Measurements from ENCODE around the gene TGFA.

The TGFA gene

GRCh38 chr2:70461414-70461813 lies 92.2 kb downstream of the TGFA start:
- DNase-seq = no peak

DNA sequence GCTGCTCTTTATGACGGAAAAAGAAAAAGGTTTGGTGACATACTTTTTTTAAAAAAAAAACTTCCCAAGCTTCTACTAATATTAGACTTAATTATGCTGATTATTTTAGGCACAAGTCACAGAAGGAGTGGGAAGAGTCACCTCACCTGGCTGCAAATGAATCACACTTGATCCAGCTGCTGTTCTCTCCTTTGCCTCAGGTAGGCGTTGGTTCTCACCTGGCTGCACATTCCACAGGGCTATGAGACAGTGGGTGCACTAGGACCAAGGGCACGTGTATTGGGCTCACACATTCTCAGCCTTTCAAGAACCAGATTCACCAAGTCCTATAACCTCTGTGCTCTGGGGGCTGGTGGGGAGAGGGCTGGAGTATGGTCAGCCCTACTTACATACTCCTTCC lies 93.3 kb downstream of the TGFA start:
- no peak for DNase-seq

- no peak for DNase-seq
Observed at GRCh38 chr2:70458661-70459060, 95.0 kb downstream of the TGFA start.

GRCh38 chr2:70456585-70457495 lies 96.8 kb downstream of the TGFA start:
- no peak for DNase-seq

DNA sequence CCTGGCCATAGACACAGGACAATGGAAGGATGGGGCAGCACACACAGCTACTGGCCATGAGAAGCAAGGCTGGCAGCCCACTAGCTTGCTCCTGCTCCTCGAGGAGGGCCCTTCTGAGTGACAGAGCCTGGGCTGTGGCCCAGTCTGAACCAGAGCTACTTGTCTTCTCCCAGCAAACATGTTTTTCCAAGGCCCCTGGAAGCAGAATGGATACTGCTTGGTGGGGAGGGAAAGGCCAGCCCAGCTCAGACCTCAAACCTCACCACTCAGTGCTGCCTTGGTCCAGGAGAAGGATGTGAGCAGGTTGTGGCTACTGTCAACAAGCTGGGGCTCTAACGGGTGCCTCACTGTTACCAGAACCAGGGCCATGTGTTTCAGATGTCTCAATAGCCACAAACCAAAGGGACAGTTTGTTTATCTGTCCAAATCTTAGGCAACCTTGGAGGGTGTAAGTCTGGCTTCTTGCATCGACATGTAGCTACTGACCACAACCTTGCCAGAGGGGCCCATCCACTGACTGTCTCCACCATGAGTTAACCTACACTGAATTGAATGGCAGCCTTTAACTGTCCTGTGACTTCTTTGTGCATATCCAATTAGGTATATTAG lies 98.6 kb downstream of the TGFA start:
- no peak for DNase-seq

DNA sequence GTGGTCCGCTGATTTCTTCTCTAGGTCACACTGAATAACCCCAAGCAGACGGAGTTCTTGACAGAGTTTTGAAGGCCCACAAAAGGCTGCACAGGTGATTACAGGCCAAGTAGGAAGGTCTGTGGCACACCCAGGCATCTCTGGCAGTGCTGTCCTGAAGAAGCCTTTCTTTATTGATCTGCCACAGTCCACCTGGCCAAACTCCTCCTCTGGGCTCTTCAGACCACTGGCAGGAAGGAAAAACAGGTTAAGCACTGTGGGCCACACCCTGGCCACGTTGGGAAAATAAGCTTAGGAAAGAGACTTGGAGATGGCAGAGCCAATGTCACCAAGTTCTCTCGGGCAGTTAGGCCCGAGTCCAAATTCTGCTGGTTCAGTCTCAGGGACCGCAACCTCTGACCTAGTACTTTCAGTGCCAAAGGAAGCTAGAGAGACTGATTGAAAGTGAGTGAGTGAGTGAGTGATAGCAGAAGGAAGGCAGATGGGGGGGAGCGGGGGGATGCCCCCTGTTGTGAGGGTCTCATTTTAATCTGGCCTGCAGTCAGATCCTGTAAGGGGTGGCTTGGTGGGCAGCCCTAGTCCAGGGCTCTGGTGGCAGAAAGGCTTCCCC lies 102.9 kb downstream of the TGFA start:
- DNase-seq = no peak

DNA sequence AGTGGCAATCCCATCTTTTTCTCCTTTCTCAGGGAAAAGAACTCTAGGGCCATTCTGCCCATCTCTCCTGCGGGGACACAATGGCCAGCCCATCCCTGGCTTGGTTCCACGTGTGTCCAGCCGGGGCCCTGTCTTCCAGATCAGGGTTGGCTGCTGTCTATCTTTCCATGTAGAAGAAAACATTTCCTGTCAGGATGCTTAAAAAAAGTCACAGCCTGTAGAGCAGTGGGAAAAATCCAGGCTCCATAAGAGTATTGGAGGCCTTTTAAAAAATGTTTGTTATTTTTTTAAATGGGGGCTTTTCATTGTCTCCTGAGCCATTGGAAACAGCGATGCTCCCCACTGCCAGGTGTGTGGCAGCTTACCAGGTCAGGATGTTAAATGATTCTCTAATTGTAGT lies 105.6 kb downstream of the TGFA start:
- no peak for DNase-seq

- DNase-seq = no peak
Observed at GRCh38 chr2:70443726-70444125, 109.9 kb downstream of the TGFA start.

- no peak for DNase-seq
Observed at GRCh38 chr2:70443078-70443465, 110.6 kb downstream of the TGFA start.

DNA sequence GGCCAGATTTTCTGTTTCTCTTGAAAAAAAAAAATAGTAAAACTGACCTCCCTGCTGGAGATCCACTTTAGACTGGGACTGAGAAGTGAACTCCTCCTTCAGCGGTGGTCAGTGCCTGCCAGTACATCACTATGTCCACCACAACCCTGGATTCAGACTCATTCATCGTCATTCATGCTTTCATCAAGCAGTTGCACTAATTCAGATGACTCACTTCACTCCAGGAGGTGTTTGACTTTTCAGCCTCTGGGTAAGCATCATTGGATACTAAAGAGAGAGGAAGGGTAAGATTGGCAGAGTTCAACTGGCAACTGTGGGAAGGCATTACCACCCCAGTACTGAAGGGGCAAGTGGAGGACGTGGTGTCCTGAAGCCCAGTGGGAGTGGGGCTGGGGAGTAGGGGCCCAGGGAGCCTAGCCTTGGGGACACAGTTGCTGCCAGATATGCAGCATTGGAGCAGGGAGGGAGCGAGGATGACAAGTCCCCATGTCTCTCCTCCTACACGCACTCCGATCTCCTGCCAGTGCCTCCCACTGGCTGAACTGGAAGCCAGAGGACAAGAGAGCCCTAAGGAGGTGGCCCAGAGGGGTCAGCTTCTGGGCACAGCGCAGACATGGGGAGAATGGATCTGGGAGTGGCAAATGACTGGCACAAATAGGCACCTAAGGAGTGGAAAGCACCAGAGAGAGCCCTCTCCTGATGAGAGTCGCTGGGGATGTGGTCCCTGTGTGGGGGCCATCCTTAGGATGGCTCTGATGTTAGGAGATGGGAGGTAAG lies 111.1 kb downstream of the TGFA start:
- DNase-seq = no peak

DNA sequence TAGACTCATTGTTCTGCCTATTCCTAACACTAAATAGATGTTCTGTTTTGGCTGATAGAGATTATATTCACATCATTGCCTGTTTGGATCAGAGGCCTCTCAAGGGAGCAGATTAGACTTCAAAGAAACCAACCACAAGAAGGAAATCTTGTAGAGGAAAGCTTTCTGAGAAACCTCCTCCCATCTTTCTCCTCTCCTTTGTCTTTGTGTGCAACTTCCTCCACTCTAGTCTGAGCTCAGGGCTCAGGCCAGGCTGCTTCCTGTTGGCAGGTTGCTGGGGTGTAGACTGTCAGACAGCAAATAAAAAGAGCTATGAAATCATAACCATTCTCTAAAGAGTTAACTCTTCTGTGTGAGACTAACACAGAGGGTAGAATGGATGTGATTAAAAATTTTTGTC lies 113.0 kb downstream of the TGFA start:
- no peak for DNase-seq

DNA sequence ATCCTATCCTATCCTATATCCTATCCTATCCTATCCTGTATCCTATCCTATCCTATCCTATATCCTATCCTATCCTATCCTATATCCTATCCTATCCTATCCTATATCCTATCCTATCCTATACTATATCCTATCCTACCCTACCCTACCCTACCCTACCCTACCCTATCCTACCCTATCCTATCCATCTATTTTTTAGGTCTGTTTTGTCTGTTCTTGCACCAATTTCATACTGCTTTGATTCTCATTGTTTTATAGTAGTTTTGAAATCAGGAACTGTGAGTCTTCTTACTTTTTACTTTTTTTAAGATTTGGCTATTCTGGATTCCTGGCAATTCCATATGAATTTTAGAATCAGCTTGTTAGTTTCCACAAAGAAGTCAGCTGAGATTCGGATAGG lies 118.5 kb downstream of the TGFA start:
- no peak for DNase-seq

DNA sequence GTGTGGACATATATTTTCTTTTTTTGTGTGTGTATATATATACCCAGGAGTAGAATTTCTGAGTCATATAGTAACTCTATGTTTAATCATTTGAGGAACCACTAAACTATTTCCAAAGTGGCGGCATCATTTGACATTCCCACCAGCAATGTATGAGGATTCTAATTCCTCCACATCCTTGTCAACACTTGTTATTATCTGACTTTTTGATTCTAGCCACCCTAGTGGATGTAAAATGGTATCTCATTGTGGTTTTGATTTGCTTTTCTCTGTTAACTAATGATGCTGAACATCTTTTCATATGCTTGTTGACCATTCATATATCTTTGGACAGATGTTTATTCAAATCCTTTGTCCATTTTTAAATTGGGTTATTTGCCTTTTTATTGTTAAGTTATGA lies 120.3 kb downstream of the TGFA start:
- DNase-seq = no peak

DNA sequence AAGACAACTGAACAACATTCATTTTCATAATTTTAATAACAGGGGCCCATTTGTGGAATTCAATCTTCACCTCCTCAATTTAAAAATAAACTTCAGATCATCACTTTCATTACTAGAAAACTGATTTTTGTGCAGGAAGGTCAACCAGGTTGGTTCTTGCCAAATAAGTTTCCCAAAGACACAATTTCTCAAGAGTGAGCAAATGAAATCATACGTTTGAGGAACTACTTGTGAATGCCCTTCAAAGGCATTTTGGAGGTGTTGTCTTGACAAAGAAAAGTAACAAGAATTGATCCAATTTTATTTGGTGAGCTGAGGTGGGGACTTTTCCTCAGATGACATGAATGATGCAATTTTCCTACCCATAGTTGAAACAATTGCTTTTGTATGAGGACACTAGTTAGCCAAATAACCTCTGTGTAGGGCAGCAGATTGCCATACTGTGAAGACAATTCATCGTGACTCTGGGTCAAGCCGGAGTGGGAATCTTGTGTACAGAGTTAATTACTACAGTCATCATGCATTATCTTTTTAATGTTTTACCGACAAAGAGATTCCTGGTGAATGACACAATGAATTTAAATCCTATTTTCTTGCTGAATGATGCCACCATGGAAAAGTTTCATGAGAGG lies 121.8 kb downstream of the TGFA start:
- DNase-seq = no peak

DNA sequence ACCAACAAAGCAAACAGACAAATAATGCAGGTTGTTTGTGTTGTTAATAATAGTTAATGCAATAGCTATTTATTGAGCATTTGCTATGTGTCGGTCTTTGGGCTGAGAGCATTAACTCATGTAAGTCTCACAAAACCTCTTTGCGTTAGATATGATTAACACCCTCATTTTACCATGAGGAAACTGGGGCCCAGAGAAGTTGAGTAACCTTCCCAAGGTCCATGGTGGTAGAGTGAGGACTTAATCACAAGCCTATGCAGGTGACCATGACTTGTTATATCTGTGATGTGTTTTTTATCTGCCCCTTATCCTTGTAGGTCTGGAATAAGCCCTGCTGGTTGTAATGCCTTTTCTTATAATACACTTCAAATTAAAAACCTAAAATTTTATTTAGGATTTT lies 127.3 kb downstream of the TGFA start:
- DNase-seq = no peak

DNA sequence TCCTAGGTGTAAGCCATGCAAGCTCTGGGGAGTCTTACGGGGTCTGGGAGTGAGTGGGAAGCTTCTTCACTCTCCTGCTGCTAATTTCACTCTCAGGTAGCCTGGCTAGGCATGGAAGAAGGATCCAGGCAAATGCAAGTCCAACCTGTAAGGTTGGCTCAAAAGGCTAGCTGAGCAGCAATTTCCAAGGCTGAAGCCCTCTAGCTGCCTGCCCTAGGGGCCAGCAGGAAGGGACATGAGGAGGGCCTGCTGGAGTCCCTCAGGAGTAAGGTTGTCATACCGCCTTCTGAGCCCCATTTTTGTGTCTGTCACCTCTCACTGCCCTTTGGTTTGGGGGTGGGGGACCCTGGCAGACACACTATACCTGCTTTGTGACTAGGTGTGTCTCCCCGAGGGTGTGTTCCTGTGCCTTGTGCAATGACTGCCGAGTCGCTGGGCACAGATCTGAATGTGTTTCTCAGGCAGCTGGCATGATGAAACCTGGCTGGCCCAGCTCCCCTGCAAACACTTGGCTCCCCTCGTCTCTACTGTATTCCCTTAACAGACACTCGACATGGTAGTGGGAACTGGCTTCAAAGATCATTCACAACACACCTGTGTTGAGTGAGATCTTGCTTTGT lies 127.8 kb downstream of the TGFA start:
- no peak for DNase-seq

DNA sequence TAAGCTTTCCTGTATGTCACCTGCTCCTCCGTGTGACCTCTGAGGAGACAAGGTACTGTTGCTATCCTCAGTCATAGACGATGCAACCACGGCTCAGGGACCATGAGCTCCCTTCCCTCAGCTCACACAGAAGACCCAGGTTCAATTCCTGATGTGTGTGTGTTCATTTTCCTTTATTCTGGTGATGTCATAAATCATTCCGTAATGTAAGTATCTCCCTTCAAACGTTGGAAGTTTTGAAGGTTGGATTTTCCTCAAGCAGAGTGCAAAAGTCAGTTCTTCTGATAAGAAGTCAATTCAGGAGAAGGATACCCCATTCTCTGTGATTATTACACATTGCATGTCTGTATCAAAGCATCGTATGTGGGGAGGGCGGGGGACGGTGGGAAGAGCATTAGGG lies 132.9 kb downstream of the TGFA start:
- no peak for DNase-seq

GRCh38 chr2:70420143-70420542 lies 133.5 kb downstream of the TGFA start:
- DNase-seq = peak; percentile 99

DNA sequence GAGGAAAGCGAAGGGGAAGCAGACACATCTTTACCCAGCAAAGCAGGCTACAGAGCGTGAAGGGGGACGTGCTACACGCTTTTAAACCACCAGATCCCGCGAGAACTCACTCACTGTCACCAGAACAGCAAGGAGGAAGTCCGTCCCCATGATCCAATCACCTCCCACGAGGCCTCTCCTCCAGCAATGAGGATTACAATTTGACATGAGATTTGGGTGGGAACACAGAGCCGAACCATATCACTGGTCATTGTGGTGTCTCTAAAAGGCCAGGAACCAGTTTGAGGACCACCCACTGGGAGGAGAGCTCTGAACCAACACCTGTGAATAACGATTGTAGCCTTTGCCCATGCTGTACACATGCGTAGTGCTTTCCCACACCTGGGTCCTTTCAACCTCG lies 135.1 kb downstream of the TGFA start:
- DNase-seq = no peak

DNA sequence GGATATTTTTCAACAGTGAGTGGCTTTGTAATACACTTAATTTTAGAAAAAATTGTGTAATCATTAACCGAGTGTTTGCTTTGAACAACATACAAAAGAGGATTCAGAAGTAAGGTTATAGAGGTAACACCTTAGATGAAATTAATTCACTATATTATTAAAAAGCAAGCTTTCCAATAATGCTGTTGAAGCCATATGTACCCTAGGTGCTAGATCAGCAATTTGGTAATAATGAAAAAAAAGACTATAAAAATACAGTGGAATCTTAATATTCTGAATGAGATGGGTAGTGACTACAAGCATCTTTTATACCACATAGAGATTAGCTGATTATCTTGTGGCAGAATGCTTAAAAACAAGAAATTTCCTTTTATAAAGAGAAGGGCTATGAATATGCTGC lies 136.6 kb downstream of the TGFA start:
- DNase-seq = no peak

DNA sequence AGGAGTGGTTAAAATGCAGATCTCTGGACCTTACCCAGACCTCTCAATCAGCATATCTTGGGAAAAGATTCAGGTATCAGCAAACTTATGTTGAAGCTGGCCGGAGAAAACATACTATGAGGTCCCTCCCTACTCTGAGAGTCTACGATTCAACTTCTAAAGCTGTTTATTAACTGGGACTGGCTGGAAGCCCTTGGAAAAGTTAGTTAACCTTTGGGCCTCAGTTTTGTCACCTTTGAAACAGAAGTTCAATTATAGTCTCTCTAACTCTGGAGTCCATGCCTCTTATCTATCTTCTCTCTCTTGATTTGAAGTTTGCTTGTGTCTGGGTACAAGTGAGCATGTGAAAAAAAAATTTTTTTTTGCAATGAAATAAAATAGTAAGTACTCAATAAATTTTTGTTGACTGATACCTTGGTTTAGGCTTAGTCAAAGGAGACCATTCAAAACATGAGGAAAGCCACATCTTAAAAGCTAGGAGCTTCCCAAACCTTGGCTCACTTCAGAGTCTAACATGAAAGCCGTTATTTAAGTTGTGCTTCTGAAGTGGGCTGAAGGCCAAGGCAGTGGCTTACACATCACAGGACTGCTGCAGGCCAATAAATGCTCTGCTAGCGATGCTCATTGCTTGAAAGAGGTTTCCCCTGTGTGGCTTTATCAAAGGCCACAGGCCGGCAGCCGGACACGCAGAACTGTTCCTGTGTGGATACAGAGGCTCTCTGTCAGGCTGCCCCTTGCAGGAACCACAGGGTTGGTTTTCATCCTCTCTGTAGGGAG lies 141.1 kb downstream of the TGFA start:
- DNase-seq = peak; percentile 37

Data from DMS79 treated with DMSO at 0.1 percent for 48 hours (cell line).